H9 (cell line): ENCODE data around the gene SLC35F3. TPM values are rescaled to one million over a fixed set of nuclear protein-coding genes. Genes with fewer than 3 reads are reported as not detected.

ENCODE experiments used
- DNase-seq: peaks from one replicate; pipeline ENCODE4 v3.0.0-alpha.2; 2017
- H2AFZ ChIP-seq: one replicate; pipeline ENCODE4 v1.6.1; 2013; ENCODE audit warnings: mild to moderate bottlenecking, low read length, control low read depth, moderate library complexity
- H2AK5ac ChIP-seq: 2 replicates; pipeline ENCODE4 v1.6.1; 2013; ENCODE audit warnings: low read length, control low read depth, mixed read lengths; ENCODE audit not compliant: insufficient read length
- H2BK120ac ChIP-seq: one replicate; pipeline ENCODE4 v1.6.1; 2013; ENCODE audit warnings: low read depth, mild to moderate bottlenecking, low read length, control low read depth, inconsistent platforms; ENCODE audit not compliant: poor library complexity, severe bottlenecking
- H2BK12ac ChIP-seq: 2 replicates; pipeline ENCODE4 v1.6.1; 2013; ENCODE audit warnings: low read length, control low read depth, mixed read lengths, low read depth; ENCODE audit not compliant: insufficient read length
- H2BK15ac ChIP-seq: 2 replicates; pipeline ENCODE4 v1.6.1; 2013; ENCODE audit warnings: low read depth, low read length, control low read depth
- H2BK20ac ChIP-seq: one replicate; pipeline ENCODE4 v1.6.1; 2013; ENCODE audit warnings: low read depth, mild to moderate bottlenecking, low read length, control low read depth, inconsistent platforms; ENCODE audit not compliant: poor library complexity, severe bottlenecking
- H2BK5ac ChIP-seq: 2 replicates; pipeline ENCODE4 v1.6.1; 2013; ENCODE audit warnings: low read length, control low read depth, mixed read lengths; ENCODE audit not compliant: insufficient read length
- H3K14ac ChIP-seq: 2 replicates; pipeline ENCODE4 v1.6.1; 2013; ENCODE audit warnings: low read length, control low read depth; ENCODE audit not compliant: insufficient read depth
- H3K18ac ChIP-seq: 2 replicates; pipeline ENCODE4 v1.6.1; 2013; ENCODE audit warnings: low read depth, mild to moderate bottlenecking, mixed read lengths, low read length, control low read depth; ENCODE audit not compliant: insufficient read length
- H3K23ac ChIP-seq: 2 replicates; pipeline ENCODE4 v1.6.1; 2013; ENCODE audit warnings: low read length, control low read depth, mixed read lengths, low read depth; ENCODE audit not compliant: insufficient read length
- H3K23me2 ChIP-seq: 2 replicates; pipeline ENCODE4 v1.6.1; 2013; ENCODE audit warnings: low read depth, mild to moderate bottlenecking, mixed read lengths, low read length, control low read depth; ENCODE audit not compliant: insufficient read length, poor library complexity, severe bottlenecking
- H3K27ac ChIP-seq: 2 replicates; pipeline ENCODE4 v1.5.1; 2013; ENCODE audit warnings: low read length, control low read depth, mixed read lengths, low read depth; ENCODE audit not compliant: insufficient read length
- H3K27me3 ChIP-seq: 2 replicates; pipeline ENCODE4 v1.6.1; 2013; ENCODE audit warnings: low read length, control low read depth, inconsistent platforms; ENCODE audit not compliant: insufficient read depth
- H3K4ac ChIP-seq: 2 replicates; pipeline ENCODE4 v1.6.1; 2013; ENCODE audit warnings: low read depth, mild to moderate bottlenecking, control low read depth, inconsistent platforms, low read length, moderate library complexity
- H3K4me1 ChIP-seq: 2 replicates; pipeline ENCODE4 v1.6.1; 2013; ENCODE audit warnings: low read length, control low read depth, inconsistent platforms; ENCODE audit not compliant: insufficient read depth
- H3K4me2 ChIP-seq: 2 replicates; pipeline ENCODE4 v1.6.1; 2013; ENCODE audit warnings: low read length, control low read depth, mixed read lengths; ENCODE audit not compliant: insufficient read length, insufficient read depth
- H3K56ac ChIP-seq: 2 replicates; pipeline ENCODE4 v1.6.1; 2013; ENCODE audit warnings: low read depth, mild to moderate bottlenecking, mixed read lengths, low read length, control low read depth; ENCODE audit not compliant: insufficient read length
- H3K79me1 ChIP-seq: 2 replicates; pipeline ENCODE4 v1.6.1; 2013; ENCODE audit warnings: low read depth, mild to moderate bottlenecking, moderate library complexity, low read length, control low read depth, inconsistent platforms; ENCODE audit not compliant: insufficient read depth, poor library complexity, severe bottlenecking
- H3K79me2 ChIP-seq: 2 replicates; pipeline ENCODE4 v1.6.1; 2013; ENCODE audit warnings: low read length, control low read depth, inconsistent platforms; ENCODE audit not compliant: insufficient read depth
- H3K9ac ChIP-seq: 2 replicates; pipeline ENCODE4 v1.6.1; 2013; ENCODE audit warnings: low read length, control low read depth, mixed read lengths; ENCODE audit not compliant: insufficient read length; ENCODE audit errors: extremely low read depth
- H3K9me3 ChIP-seq: one replicate; pipeline ENCODE4 v1.6.1; 2013; ENCODE audit warnings: low read depth, low read length, inconsistent platforms; ENCODE audit not compliant: control insufficient read depth
- H3T11ph ChIP-seq: one replicate; pipeline ENCODE4 v1.6.1; 2013; ENCODE audit warnings: mild to moderate bottlenecking, low read length, control low read depth, inconsistent platforms
- H4K20me1 ChIP-seq: one replicate; pipeline ENCODE4 v1.6.1; 2013; ENCODE audit not compliant: control insufficient read depth, insufficient read length, insufficient read depth
- H4K5ac ChIP-seq: 2 replicates; pipeline ENCODE4 v1.6.1; 2013; ENCODE audit warnings: low read depth, mild to moderate bottlenecking, mixed read lengths, low read length, control low read depth; ENCODE audit not compliant: insufficient read length
- H4K8ac ChIP-seq: replicated peaks from 2 replicates; pipeline ENCODE4 v1.6.1; 2013; ENCODE audit warnings: low read length, control low read depth, mixed read lengths, low read depth; ENCODE audit not compliant: insufficient read length
- H4K91ac ChIP-seq: 2 replicates; pipeline ENCODE4 v1.6.1; 2013; ENCODE audit warnings: low read depth, mild to moderate bottlenecking, moderate library complexity, mixed read lengths, low read length, control low read depth; ENCODE audit not compliant: insufficient read length
- H3K27ac Mint-ChIP-seq, 3 experiments: 2 replicates in 2 of 3; 3 replicates in 1 of 3; pipeline ENCODE4 v1.8.0; 2020 to 2021; ENCODE audit warnings: mixed read lengths in 3 of 3, mild to moderate bottlenecking in 1 of 3, moderate library complexity in 1 of 3
- H3K27me3 Mint-ChIP-seq: 2 replicates; pipeline ENCODE4 v1.8.0; 2021; ENCODE audit warnings: low read depth, mild to moderate bottlenecking, moderate library complexity, mixed read lengths
- H3K36me3 Mint-ChIP-seq, 3 experiments: 2 replicates in 2 of 3; 3 replicates in 1 of 3; pipeline ENCODE4 v1.8.0; 2020 to 2021; ENCODE audit warnings: low read depth in 3 of 3, mixed read lengths in 3 of 3; ENCODE audit not compliant: insufficient read depth in 1 of 3
- H3K4me1 Mint-ChIP-seq, 2 experiments: 2 replicates each; pipeline ENCODE4 v1.8.0; 2020; ENCODE audit warnings: mixed read lengths in 2 of 2
- H3K4me3 Mint-ChIP-seq, 2 experiments: 2 replicates in 1 of 2; 3 replicates in 1 of 2; pipeline ENCODE4 v1.8.0; 2020 to 2021; ENCODE audit warnings: mild to moderate bottlenecking in 2 of 2, mixed read lengths in 2 of 2, moderate library complexity in 1 of 2
- H3K9me3 Mint-ChIP-seq, 2 experiments: 2 replicates in 1 of 2; 3 replicates in 1 of 2; pipeline ENCODE4 v1.8.0; 2020; ENCODE audit warnings: mild to moderate bottlenecking in 2 of 2, mixed read lengths in 2 of 2, moderate library complexity in 1 of 2
- CTCF ChIP-seq: fragments of 200-600 bp; sonication (generic); conservative IDR thresholded peaks from 3 replicates; pipeline ENCODE4 v1.8.0; 2021; ENCODE audit warnings: antibody characterized with exemption, mild to moderate bottlenecking
- WGBS: extraction: QIAGEN DNeasy Blood & Tissue Kit; methylation state at CpG from one replicate; pipeline ENCODE4 v1.1.7; 2013; ENCODE audit warnings: missing lambda C conversion rate, low lambda C conversion rate, mixed read lengths; ENCODE audit not compliant: insufficient read length; ENCODE audit errors: extremely low coverage; 5-methylcytosine and 5-hydroxymethylcytosine counted together
- total RNA-seq: library from RNA; stranded (reverse); gene quantifications from 2 replicates; pipeline ENCODE4 v1.2.1, GENCODE V29; 2021

SLC35F3 gene
- total RNA-seq, 1 experiment from 2014 or later: 0.81 TPM

- WGBS: no CpG with 5 or more reads among the region's 6 CpGs
- Histone ChIP-seq H3K56ac (no peak overlapping the region), H4K20me1 (no peaks in the 10 kb centered on the region), H3K79me2 (no peaks in the 10 kb centered on the region), H3K14ac (no peak overlapping the region), H3K79me1 (no peaks in the 10 kb centered on the region), H3K4ac (no peak overlapping the region), H3K4me1 (peaks cover 7% of the 10 kb centered on the region; the same call in 1 of the 2 replicates), H3K18ac (no peak overlapping the region), H2BK20ac (no peak overlapping the region), H2AFZ (no peak overlapping the region), H3K27ac (no peak overlapping the region), H4K5ac (peak overlapping the region; percentile 50), H3K9me3 (no peaks in the 10 kb centered on the region), H2BK5ac (no peak overlapping the region), H3K23me2 (no peaks in the 10 kb centered on the region), H3K23ac (no peak overlapping the region), H3K27me3 (no peaks in the 10 kb centered on the region), H4K8ac (peak overlapping the region; percentile 93), H2AK5ac (no peak overlapping the region), H2BK120ac (no peak overlapping the region), H2BK12ac (no peak overlapping the region), H2BK15ac (no peak overlapping the region), H3K9ac (no peak overlapping the region), H3T11ph (no peak overlapping the region), H3K4me2 (no peak overlapping the region), H4K91ac (no peak overlapping the region)
- Mint-ChIP-seq H3K36me3 (no peaks in the 10 kb centered on the region), H3K27ac (no peak overlapping the region), H3K4me1 (peaks cover 7 to 14% of the 10 kb centered on the region in 2 experiments), H3K27me3 (peaks cover 10% of the 10 kb centered on the region), H3K4me3 (no peak overlapping the region), H3K9me3 (no peaks in the 10 kb centered on the region)
- TF ChIP-seq CTCF: no peak
- no peak for DNase-seq
These were observed 258.9 kb downstream of the SLC35F3 start for GRCh38 chr1:234163267-234163919.
